RCC 7860 (cell line): ENCODE data around the gene AP5B1.

Experiments
- DNase-seq: peaks from one replicate; pipeline ENCODE4 v3.0.0-alpha.2; 2015; ENCODE audit warnings: low spot score
- FAIRE-seq: peaks from 2 replicates; lab custom pipeline; 2012; peaks lifted over from hg19 to GRCh38; lab: Jason Lieb, UNC

The AP5B1 gene, protein sequence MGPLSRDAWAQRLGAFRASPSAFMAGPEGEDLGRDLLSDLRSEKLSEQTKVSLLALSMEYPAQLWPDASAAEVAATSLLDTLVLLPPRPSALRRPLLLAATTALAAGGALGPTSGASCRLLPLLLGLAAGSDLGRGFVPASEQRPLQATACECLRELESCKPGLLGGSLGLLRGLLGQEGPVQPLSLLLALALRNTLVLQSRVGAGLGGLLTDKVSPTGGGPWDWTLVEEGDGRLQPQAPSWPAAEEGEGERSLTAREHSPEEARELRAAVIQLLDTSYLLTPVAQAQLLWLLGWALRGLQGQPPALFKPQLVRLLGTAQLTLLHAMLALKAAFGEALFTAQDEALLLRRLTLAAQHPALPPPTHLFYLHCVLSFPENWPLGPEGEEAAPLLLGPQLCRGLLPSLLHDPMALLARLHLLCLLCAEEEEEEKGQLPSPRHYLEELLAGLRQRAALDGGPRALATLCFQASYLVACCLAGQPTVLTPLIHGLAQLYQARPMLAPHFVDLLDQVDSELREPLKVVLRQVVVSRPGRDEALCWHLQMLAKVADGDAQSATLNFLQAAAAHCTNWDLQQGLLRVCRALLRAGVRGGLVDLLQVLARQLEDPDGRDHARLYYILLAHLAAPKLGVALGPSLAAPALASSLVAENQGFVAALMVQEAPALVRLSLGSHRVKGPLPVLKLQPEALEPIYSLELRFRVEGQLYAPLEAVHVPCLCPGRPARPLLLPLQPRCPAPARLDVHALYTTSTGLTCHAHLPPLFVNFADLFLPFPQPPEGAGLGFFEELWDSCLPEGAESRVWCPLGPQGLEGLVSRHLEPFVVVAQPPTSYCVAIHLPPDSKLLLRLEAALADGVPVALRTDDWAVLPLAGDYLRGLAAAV

DNA sequence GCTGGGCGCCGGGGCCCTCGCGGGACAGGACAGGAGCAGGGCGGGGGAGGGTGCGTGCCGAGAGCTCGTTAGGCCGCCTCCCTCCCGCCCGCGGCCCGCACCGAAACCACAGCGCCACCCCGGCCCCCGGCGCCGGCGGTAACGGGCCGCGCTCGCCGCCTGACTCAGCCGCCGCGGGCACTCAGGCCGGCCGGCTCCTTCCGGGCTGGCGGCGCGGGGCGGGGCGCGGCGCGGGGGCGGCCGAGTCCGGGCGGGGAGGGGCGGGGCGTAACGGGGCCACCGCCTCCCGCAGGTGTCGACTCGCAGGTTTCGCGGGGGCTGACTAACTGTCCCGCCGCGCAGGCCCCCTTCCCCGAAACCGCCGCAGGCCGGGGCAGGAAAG lies at the start of gene AP5B1:
AP5B1 (minus strand) TSS at position 207 of the 382 bp plus-strand sequence. CDS start 385 bp downstream, outside the sequence.
- FAIRE-seq: no peak
- DNase-seq: peak; percentile 34

DNA sequence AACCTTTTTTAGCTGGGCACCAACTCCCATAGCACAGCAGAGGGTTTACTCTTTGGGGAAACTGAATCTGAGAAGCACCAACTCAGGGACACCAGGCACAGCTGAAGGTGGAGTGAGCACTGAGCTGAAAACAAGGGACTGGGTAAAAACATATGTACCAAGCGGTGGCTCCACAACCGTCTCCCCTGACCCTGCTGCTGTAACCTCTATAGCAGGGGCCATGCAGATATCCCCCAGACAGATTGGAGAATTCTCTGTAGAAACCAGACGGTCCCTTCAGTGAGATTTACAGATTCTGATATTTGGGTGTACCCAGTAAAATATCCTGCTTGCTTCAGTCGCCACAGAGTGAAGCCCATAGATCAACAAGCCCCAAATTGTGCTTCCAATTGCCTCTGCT lies 48.7 kb upstream of the AP5B1 start:
- FAIRE-seq: no peak
- DNase-seq: no peak

- DNase-seq (no peak), FAIRE-seq (no peak)
Measured at GRCh38 chr11:65826984-65827735, 46.4 kb upstream of the AP5B1 start.

DNA sequence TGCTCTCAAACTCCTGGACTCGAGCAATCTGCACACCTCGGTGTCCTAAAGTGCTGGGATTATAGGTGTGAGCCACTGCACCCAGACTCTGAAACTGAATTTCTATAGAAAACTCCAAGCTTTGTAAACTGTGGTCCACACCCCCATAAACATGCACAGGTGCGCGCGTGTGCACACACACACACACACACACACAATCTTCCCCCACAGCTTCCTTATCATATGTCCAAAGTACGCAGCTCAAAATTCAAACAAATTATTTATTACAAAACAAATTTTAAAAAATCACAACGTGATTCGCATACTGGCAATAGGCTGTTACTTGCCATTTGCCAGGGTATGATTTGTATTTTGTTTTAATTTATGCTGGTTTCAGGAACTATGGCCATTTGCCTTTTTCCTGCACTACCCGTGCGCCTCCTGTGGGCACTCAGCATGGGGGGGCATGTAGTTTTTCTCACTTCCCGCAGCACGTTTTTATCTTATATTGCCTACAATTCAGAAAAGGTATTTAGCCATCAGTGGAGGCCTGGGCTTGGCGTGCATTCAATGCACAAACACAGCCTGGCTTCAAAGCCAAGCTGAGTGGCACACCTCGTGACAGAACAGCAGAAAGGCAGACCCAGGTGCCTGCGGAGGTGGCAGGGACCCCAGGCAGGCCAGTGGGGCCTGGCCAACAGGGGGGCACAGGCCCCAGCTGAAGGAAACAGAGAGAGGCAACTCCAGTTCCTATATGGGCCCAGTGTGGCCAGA lies 42.2 kb upstream of the AP5B1 start:
- DNase-seq (no peak), FAIRE-seq (no peak)

DNA sequence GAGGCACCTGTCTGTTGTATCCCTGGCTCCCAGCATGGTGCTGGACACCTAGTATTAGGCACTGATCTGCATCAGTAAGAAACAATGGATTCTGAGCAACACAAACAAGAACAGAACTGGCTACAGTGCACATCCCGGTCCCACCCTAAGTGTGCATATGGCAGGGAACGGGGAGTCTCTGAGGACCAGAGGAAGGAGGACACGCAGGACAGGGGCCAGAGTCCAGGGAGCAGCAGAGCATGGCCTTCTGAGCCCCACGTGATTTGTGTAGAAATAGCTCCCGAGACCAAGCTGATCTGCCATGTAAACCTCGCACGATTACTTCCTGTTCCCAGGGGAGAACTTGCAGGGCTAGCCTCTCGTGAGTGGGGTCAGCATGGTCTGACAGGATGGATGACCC lies 40.3 kb upstream of the AP5B1 start:
- DNase-seq (no peak), FAIRE-seq (no peak)

- no peak for FAIRE-seq
- DNase-seq: peak; percentile 63
Measured at GRCh38 chr11:65817835-65818680, 37.3 kb upstream of the AP5B1 start.

DNA sequence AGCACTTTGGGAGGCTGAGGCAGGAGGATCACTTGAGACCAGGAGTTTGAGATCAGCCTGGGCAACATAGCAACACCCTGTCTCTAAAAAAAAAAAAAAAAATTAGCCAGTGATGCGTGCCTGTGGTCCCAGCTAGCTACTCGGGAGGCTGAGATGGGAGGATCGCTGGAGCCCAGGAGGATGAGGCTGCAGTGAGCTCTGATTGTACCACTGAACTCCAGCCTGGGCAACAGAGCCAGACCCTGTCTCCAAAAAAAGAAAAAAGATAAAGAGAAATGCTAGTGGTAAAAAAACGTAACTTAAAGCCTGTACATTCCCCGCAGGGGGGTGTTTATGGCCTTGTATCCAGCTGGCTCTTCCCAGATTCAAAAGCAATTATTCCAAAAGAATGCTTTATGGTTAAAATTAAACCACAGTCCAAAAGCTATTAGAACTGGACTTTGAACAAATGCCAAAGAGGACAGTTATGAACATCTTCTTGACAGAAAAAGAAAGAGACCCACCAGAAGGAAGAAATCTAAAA lies 36.6 kb upstream of the AP5B1 start:
- FAIRE-seq: no peak
- DNase-seq: no peak

- FAIRE-seq: no peak
Measured at GRCh38 chr11:65816696-65817095, 35.9 kb upstream of the AP5B1 start.

GRCh38 chr11:65814986-65815565 lies 34.3 kb upstream of the AP5B1 start:
- no peak for FAIRE-seq
- no peak for DNase-seq

More at GRCh38 chr11:65816696-65817095, 35.9 kb upstream of the AP5B1 start:
- no peak for DNase-seq

DNA sequence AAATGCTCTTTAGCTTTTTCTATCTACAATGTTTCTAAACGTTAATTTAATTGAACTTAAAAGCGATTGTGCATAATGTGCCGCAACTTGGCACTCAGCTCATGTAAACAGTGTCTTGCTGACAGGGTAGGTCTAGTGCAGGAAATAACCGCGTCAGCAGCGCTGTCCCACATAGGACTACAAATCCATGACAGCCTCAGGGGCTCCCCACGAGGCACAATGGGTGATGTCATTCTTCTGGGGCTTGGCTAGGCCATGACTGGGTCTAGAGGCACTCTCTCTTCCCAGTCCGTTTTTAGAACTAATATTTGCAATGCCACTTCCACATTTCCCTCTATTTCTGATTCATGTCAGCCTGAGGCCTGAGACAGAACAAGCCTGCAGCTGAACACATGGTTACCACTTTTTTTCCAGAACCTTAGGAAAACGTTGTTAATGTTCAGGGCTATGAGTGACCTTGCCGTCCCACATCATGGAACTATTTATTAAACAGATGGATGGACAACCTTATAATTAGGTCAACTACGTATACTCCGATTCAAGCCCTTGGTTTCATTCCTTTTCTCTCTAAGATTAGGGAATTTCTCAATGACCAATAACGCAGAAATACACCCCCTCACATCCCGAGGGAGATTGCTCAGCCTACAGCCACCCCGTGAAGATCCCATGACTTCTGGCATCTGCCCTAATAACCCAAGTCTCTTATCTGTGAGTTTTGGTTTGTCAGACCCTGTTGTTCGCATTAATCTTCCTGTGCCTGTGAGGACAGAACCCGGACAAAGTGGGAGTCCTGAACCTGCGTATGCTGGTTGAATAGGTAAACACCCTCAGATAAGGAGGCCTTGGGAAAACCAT lies 33.6 kb upstream of the AP5B1 start:
- FAIRE-seq (no peak), DNase-seq (no peak)

DNA sequence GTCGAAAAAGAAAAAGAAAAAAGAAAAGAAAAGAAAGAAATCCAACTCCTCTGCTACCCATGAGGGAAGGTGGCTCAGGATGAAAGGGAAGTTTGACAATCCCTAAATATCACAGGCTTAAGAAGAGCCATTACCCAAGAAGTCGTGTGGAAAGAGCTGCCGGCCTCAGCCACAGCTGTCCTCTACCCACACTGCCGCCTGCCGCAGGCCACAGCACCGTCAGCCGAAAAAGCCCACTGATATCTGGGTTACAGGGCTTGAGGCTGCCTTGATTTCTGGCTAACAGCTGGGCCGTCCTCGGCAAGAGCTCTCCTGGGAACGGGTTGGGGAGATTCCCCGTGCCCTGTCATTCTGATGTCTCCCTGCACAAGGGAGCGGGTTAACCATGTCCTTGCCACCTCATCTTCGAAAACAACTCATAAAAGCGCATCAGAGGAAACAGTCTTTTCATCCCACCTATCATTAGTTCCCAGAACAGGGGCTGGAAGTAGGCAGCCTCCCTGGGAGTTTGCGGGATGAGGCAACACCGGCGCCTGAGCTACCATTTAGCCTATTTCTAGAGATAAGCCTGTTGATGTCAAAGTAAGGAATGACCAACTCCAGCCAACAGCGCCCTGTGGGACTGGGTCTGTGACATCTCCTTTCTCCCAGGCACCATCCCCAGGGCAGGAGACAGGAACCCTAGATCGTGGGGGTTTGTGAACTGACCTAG lies 31.1 kb upstream of the AP5B1 start:
- DNase-seq: no peak

GRCh38 chr11:65810046-65810868 lies 29.5 kb upstream of the AP5B1 start:
- DNase-seq: no peak
- FAIRE-seq: no peak

More for the DNA sequence above, 31.1 kb upstream of the AP5B1 start:
- FAIRE-seq: no peak

DNA sequence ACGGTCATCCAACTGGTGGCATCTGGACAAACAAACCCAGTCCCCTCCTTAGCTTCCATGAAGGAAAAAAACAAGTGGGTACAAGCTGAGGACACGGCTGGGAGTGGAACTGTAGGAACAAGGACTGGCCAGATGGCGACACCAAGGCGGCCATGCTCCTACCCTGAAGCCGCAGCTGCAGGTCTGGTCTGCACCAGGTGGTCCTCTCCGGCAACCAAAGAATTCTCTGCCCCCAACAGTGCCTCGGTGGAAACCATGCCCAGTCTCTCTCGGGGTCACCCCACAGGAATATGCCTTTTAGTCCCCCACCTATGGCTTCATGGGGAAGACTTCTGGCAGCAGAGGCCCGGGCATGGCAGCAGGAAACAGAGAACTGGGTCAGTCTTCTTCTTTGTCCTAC lies 28.7 kb upstream of the AP5B1 start:
- no peak for FAIRE-seq

GRCh38 chr11:65808744-65809341 lies 28.1 kb upstream of the AP5B1 start:
- no peak for DNase-seq
- no peak for FAIRE-seq

More for the DNA sequence above, 28.7 kb upstream of the AP5B1 start:
- DNase-seq: no peak

- DNase-seq: no peak
- no peak for FAIRE-seq
Measured at GRCh38 chr11:65806979-65807378, 26.2 kb upstream of the AP5B1 start.
